Measurements from ENCODE around the gene ALG12. TPM values are rescaled to one million over a fixed set of nuclear protein-coding genes. Genes with fewer than 3 reads are reported as not detected.

The ALG12 gene
- polyA plus RNA-seq, 3 donors = 7.2 to 9.5 (median 9.0) TPM

GRCh38 chr22:49965091-49966040, 47.1 kb upstream of the ALG12 start:
- H3K9ac ChIP-seq (ENCODE audit: insufficient read depth, low read length, poor library complexity, severe bottlenecking) = peak overlapping the region; percentile 67
- H3K4me1 ChIP-seq (ENCODE audit: control insufficient read depth in 1 of 2, insufficient read depth in 2 of 2, low read length in 2 of 2) = peaks cover 69 to 76% of the 10 kb centered on the region in 2 donors
- Mint-ChIP-seq H3K36me3 (peaks cover 21 to 32% of the 10 kb centered on the region in 2 donors), H3K4me1 (peaks cover 58% of the 10 kb centered on the region), H3K9me3 (no peaks in the 10 kb centered on the region), H3K27ac (peak overlapping the region; percentile 88 to 94 (median 92)), H3K27me3 (ENCODE audit: low read depth in 3 of 3) (peaks cover 0 to 5% (median 0%) of the 10 kb centered on the region in 3 donors), H3K4me3 (peak overlapping the region in 1 of 2 donors; percentile 49)
- H3K36me3 ChIP-seq (replicated peaks in 1 of 2; ENCODE audit: control insufficient read depth in 1 of 2, insufficient read depth in 2 of 2, low read length in 2 of 2) = peaks cover 26 to 27% of the 10 kb centered on the region in 2 donors
- intact Hi-C loops (cut with micrococcal nuclease) = loop anchor here in 1 of 2 donors (10.0 kb wide), 1 partner anchor 339 kb away; the partner anchor contains the start of gene PLXNB2
- H3K27ac ChIP-seq (ENCODE audit: low read depth in 1 of 2, low read length in 2 of 2) = peak overlapping the region; percentile 91 to 92
- peaks cover 74% of the 10 kb centered on the region for H4K20me1 ChIP-seq (ENCODE audit: insufficient read depth, low read length)
- no peak for DNase-seq
- 89% methylated on average over 15 of the region's 22 CpGs for WGBS (ENCODE audit: insufficient coverage)
- H3K4me3 ChIP-seq (replicated peaks in 1 of 3; ENCODE audit: low read depth in 2 of 3, low read length in 3 of 3) = peak overlapping the region in 1 of 3 experiments; percentile 94
- H3K27me3 ChIP-seq (ENCODE audit: control insufficient read depth in 2 of 2, insufficient read depth in 2 of 2, low read length in 2 of 2) = no peaks in the 10 kb centered on the region
- no peak for TF ChIP-seq CTCF (IDR thresholded peaks at IDR 0.05)
- no peak overlapping the region for H2AFZ ChIP-seq (ENCODE audit: insufficient read depth, low read depth, low read length, poor library complexity, severe bottlenecking)
- H3K79me2 ChIP-seq (ENCODE audit: insufficient read depth, low read length) = peaks cover 45% of the 10 kb centered on the region
- H3K4me2 ChIP-seq (replicated peaks; ENCODE audit: extremely low read depth, low read length, poor library complexity, severe bottlenecking) = peak overlapping the region; percentile 88
- no peaks in the 10 kb centered on the region for H3K9me3 ChIP-seq (replicated peaks in 1 of 2; ENCODE audit: control insufficient read depth in 1 of 2, insufficient read depth in 1 of 2, low read length in 2 of 2)

Data from CD14-positive monocyte (primary cell).